ENCODE measurements around the gene FBXL22.
"Not testable (repeated sequence)": the region's sequence is repeated elsewhere in the genome, so short reads cannot be mapped to it uniquely, and the experiment has no call there.

GRCh38 chr15:63620760-63621159 is 23.6 kb downstream of the FBXL22 start:
- not testable (repeated sequence) for TF ChIP-seq ZMAT4 (CRISPR knock-in tag; IDR thresholded peaks at IDR 0.05); FOXP1 (CRISPR knock-in tag; IDR thresholded peaks at IDR 0.05; ENCODE audit: borderline replicate concordance); CTCF (IDR thresholded peaks at IDR 0.05); SMAD3 (CRISPR knock-in tag; IDR thresholded peaks at IDR 0.05; ENCODE audit: borderline replicate concordance); NR1H2 (CRISPR knock-in tag; IDR thresholded peaks at IDR 0.05); USF1 (CRISPR knock-in tag; IDR thresholded peaks at IDR 0.05)

Data from WTC11 (cell line).